ENCODE data around the gene CREB5. TPM values are rescaled to one million over a fixed set of nuclear protein-coding genes. Genes with fewer than 3 reads are reported as not detected.

CREB5 gene
- total RNA-seq, 2 experiments from 2014 or later: 0.19 to 0.22 TPM

DNA sequence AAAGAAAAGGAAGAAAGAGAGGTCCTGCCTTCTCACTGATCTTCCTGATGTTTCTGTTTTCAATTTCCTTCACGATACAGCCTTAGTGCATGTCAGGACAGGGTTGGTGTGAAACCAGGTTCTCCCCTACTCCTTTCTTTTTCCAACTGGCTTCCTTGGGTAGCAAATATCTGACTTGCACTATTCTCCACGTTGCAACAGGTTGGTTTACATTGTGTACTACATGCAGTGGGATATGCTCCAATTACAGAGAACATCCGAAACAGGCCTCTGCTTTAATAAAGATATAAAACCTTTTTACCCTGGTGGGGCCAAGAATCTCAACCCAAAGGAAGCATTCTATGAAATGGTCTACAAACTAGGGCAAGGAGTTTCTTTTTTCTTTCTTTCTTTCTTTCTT lies 16.9 kb upstream of the CREB5 start:
- intact Hi-C loops (cut with DNase I, micrococcal nuclease): no loop called here
- Histone ChIP-seq H3K27me3 (ENCODE audit: control insufficient read depth in 1 of 2, insufficient read depth in 2 of 2, low read length in 2 of 2) (peaks cover 3 to 7% of the 10 kb centered on the region in 2 experiments), H3K9me3 (ENCODE audit: control insufficient read depth in 1 of 2, insufficient read depth in 1 of 2, low read length in 2 of 2) (no peaks in the 10 kb centered on the region), H3K4me1 (ENCODE audit: insufficient read depth, low read length) (no peaks in the 10 kb centered on the region), H3K27ac (ENCODE audit: low read depth in 1 of 2, low read length in 2 of 2) (no peak overlapping the region), H3K4me3 (ENCODE audit: low read length) (no peak overlapping the region), H3K36me3 (ENCODE audit: insufficient read depth, low read length) (no peaks in the 10 kb centered on the region)
- POLR2A ChIA-PET: no interaction called here
- ATAC-seq (ENCODE audit: poor library complexity) (no peak), DNase-seq (no peak)
- no peak for TF ChIP-seq CTCF (IDR thresholded peaks at IDR 0.05)
- Mint-ChIP-seq H3K27ac (no peak overlapping the region), H3K27me3 (peaks cover 42% of the 10 kb centered on the region), H3K4me1 (ENCODE audit: low read depth) (no peaks in the 10 kb centered on the region), H3K36me3 (ENCODE audit: low read depth) (no peaks in the 10 kb centered on the region), H3K9me3 (peaks cover 2% of the 10 kb centered on the region), H3K4me3 (no peak overlapping the region)
- CTCF ChIA-PET: no interaction called here

- TF ChIP-seq CTCF (IDR thresholded peaks at IDR 0.05): no peak
- intact Hi-C loops (cut with DNase I, micrococcal nuclease): no loop called here
- Mint-ChIP-seq H3K36me3 (ENCODE audit: low read depth) (no peaks in the 10 kb centered on the region), H3K9me3 (peaks cover 2% of the 10 kb centered on the region), H3K27me3 (peaks cover 40% of the 10 kb centered on the region), H3K27ac (no peak overlapping the region), H3K4me1 (ENCODE audit: low read depth) (no peaks in the 10 kb centered on the region), H3K4me3 (no peak overlapping the region)
- H3K9me3 ChIP-seq (ENCODE audit: control insufficient read depth in 1 of 2, insufficient read depth in 1 of 2, low read length in 2 of 2): no peaks in the 10 kb centered on the region
- POLR2A ChIA-PET: no interaction called here
- DNase-seq: no peak
- peaks cover 3 to 6% of the 10 kb centered on the region in 2 experiments for H3K27me3 ChIP-seq (ENCODE audit: control insufficient read depth in 1 of 2, insufficient read depth in 2 of 2, low read length in 2 of 2)
- H3K4me3 ChIP-seq (ENCODE audit: low read length): no peak overlapping the region
- H3K4me1 ChIP-seq (ENCODE audit: insufficient read depth, low read length): no peaks in the 10 kb centered on the region
- CTCF ChIA-PET: no interaction called here
- no peak overlapping the region for H3K27ac ChIP-seq (ENCODE audit: low read depth in 1 of 2, low read length in 2 of 2)
- H3K36me3 ChIP-seq (ENCODE audit: insufficient read depth, low read length): no peaks in the 10 kb centered on the region
- no peak for ATAC-seq (ENCODE audit: poor library complexity)
Observed at GRCh38 chr7:28395831-28396230, 16.5 kb upstream of the CREB5 start.

DNA sequence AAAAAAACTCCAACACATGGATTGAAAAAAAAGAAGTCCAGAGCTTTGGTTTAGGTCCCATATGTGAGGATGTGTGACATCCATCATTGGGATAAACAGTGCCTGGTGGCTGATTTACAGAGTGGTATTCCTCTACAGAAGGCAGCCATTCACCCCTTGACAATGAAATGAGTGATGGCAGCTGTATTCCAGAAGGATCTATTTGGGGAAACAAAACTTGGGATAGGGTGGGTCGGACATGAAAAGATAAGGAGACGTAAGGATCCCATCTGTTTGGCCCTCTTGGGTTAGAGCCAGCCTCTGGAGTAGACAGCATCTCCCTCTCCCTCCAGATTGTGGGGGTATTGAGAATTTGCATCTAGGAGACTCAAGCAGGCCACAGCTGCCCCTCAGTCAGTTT lies 15.2 kb upstream of the CREB5 start:
- Mint-ChIP-seq H3K9me3 (peaks cover 2% of the 10 kb centered on the region), H3K27ac (no peak overlapping the region), H3K36me3 (ENCODE audit: low read depth) (no peaks in the 10 kb centered on the region), H3K27me3 (peaks cover 30% of the 10 kb centered on the region), H3K4me1 (ENCODE audit: low read depth) (no peaks in the 10 kb centered on the region), H3K4me3 (no peak overlapping the region)
- Histone ChIP-seq H3K27me3 (ENCODE audit: control insufficient read depth in 1 of 2, insufficient read depth in 2 of 2, low read length in 2 of 2) (peaks cover 3 to 6% of the 10 kb centered on the region in 2 experiments), H3K9me3 (ENCODE audit: control insufficient read depth in 1 of 2, insufficient read depth in 1 of 2, low read length in 2 of 2) (no peaks in the 10 kb centered on the region), H3K4me1 (ENCODE audit: insufficient read depth, low read length) (no peaks in the 10 kb centered on the region), H3K27ac (ENCODE audit: low read depth in 1 of 2, low read length in 2 of 2) (no peak overlapping the region), H3K36me3 (ENCODE audit: insufficient read depth, low read length) (no peaks in the 10 kb centered on the region), H3K4me3 (ENCODE audit: low read length) (no peak overlapping the region)
- ATAC-seq (ENCODE audit: poor library complexity) (no peak), DNase-seq (no peak)
- intact Hi-C loops (cut with DNase I, micrococcal nuclease): no loop called here
- ChIA-PET POLR2A (no interaction called here), CTCF (no interaction called here)
- TF ChIP-seq CTCF (IDR thresholded peaks at IDR 0.05): no peak
